ENCODE data around the gene HLA-DOB.
"Not testable (repeated sequence)": the region's sequence is repeated elsewhere in the genome, so short reads cannot be mapped to it uniquely, and the experiment has no call there.

HLA-DOB gene

DNA sequence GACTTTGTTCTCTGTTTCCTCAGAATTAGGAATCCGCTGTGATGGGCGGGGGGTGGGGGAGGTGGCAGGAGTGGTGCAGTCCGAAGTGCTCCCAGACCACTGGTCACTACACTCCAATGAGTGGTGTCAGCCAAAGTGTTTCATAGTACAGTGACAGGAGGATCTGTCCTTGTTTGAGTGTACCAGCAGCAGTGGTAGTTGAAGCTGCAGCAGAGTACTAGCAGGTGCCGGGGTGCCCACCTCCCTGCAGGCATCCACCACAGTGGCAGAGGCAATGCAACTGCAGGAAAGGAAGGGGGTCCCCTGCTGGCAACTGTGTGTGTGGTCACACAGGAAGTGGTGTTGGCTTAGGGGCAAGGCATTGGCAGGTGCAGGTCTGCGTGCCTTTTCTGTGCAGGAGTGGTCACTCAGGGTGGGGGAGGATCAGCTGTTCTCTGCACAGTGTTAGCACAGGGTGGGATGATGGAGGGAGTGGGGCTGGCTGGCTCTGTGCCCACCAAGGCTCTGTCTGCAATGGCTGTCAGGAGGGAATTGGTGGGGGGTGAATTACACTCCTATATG is 9.7 kb downstream of the HLA-DOB start:
- no peak for DNase-seq

GRCh38 chr6:32805404-32805803 is 11.4 kb downstream of the HLA-DOB start:
- DNase-seq: not testable (repeated sequence)

DNA sequence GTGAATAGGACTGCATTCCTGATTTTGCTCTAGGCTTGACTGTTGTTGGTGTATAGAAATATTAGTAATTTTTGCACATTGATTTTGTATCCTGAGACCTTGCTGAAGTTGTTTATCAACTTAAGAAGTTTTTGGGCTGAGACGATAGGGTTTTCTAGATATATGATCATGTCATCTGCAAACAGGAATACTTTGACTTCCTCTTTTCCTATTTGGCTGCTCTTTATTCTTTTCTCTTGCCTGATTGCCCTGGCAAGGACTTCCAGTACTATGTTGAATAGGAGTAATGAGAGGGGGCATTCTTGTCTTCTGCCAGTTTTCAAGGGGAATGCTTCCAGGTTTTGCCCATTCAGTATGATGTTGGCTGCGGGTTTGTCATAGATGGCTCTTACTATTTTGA is 13.4 kb downstream of the HLA-DOB start:
- no peak for DNase-seq

GRCh38 chr6:32799740-32800139 is 17.1 kb downstream of the HLA-DOB start:
- no peak for DNase-seq

DNA sequence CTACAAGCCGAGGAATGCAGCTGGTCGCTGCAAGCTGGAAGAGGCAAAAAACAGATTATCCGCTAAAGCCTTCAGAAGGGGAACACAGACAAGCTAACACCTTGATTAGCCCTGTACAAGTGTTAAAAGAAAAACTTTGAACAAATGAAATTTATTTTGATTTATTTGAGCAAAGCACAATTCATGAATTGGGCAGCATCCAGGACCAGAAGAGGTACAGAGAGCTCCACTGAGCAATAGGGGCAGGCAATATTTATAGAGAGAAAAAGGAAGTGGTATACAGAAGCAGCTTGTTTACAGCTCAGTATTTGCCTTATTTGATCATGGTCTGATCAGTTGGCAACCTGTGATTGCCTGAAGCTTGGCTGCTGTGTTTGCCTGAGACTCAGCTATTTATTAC is 17.6 kb downstream of the HLA-DOB start:
- DNase-seq: no peak

- DNase-seq: peak; percentile 86
Measured at GRCh38 chr6:32796848-32797776, 19.7 kb downstream of the HLA-DOB start.

DNA sequence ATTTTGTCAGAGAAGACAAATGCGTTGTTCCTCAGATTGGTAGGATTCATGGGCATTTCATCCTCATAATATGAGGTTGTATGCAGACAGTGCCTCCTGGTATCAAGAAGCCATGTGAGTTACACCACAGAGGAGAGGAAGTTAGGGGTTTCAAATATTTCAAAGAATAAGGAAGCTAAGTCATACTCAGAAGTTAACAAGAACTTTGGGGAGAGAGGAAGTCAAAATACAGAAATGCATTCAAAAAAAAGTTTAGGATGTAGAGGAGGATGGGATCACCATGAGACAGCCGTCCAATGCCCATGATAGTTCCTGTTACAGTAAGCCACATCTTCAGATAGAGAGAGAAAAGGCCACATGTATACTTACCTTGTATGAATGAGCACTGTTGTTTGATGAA is 22.3 kb downstream of the HLA-DOB start:
- DNase-seq: no peak

- DNase-seq: no peak
Measured at GRCh38 chr6:32792901-32793435, 23.8 kb downstream of the HLA-DOB start.

- no peak for DNase-seq
Measured at GRCh38 chr6:32790306-32790705, 26.5 kb downstream of the HLA-DOB start.

- no peak for DNase-seq
Measured at GRCh38 chr6:32785781-32786533, 30.8 kb downstream of the HLA-DOB start.

DNA sequence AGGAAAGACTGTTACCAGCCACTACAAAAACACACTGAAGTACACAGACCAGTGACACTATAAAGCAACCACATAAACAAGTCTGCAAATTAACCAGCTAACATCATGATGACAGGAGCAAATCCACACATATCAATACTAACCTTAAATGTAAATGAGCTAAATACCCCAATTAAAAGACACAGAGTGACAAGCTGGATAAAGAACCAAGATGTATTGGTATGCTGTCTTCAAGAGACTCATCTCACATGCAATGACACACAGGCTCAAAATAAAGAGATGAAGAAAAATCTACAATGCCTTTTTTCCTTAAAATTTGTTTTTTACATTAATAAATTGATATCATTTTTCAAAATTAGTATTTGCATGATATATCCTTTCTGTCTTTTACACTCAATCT is 33.9 kb downstream of the HLA-DOB start:
- not testable (repeated sequence) for DNase-seq

GRCh38 chr6:32779036-32779435 is 37.8 kb downstream of the HLA-DOB start:
- no peak for DNase-seq

GRCh38 chr6:32775071-32775470 is 41.7 kb downstream of the HLA-DOB start:
- DNase-seq: no peak

GRCh38 chr6:32774426-32774825 is 42.4 kb downstream of the HLA-DOB start:
- no peak for DNase-seq

DNA sequence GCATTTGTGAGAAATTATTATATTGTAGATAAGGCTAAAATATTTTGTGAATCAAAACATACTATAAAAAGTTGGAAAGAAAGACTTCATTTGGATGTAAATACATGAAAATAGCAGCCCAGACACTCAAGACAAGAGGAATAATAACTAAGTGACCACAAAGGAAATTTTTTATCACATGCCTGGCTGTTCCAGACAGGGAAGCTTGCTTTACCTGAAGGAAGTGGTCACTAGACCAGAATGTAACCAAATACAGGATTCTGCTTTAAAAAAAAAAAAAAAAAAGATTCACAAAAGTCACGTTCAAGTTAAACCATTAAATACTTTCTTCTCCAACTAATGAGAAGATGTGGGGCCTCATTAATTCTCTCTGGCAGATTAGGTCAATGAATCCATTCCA is 44.1 kb downstream of the HLA-DOB start:
- no peak for DNase-seq

DNA sequence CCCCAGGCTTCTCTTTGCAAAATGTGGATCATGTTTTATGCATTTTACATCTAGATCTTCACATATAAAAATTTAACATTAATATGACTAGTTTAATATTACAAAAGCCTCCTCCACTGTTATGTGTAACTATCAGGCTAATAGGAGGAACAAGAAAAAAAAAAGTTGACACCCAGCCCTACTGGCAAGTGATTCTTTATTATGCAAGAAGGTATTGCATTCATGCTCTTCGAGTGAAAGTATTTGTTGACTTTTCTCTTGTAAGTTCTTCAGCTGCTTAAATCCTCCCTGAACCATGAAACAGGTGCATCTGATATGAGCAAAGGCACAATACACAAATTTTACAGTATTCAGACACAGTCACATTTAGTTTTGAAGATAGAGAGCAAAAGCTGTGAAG is 52.8 kb downstream of the HLA-DOB start:
- DNase-seq: no peak

- no peak for DNase-seq
Measured at GRCh38 chr6:32763421-32763820, 53.4 kb downstream of the HLA-DOB start, which contains the start of gene HLA-DQB2. Gene HLA-DQB2 (minus strand): TSS chr6:32763532. CDS start chr6:32763470, 62 bp downstream.
